A549 treated with Hydrocortisone at 1 μM for 4 hours (cell line): Measurements from ENCODE around the gene BMX. TPM values are rescaled to one million over a fixed set of nuclear protein-coding genes. Genes with fewer than 3 reads are reported as not detected.

Experiments used
- total RNA-seq: library from RNA; stranded (reverse); fragments of 200-300 nt; extraction: Qiagen RNA extraction; gene quantifications from 5 replicates; pipeline ENCODE4 v1.2.3, GENCODE V29; 2022

BMX gene
- total RNA-seq: 0.03 TPM in 1 of 5 replicates, not detected in the others

GRCh38 chrX:15500497-15500966, at the start of gene BMX:
TSS of gene BMX (plus strand) at chrX:15500807. CDS start at chrX:15508354, 7,547 bp downstream.

GRCh38 chrX:15493118-15493962, 7.3 kb upstream of the BMX start, which contains the start of gene PIR:
TSS of gene PIR (minus strand) at chrX:15493333. CDS start at chrX:15491257, 2,076 bp downstream.

DNA sequence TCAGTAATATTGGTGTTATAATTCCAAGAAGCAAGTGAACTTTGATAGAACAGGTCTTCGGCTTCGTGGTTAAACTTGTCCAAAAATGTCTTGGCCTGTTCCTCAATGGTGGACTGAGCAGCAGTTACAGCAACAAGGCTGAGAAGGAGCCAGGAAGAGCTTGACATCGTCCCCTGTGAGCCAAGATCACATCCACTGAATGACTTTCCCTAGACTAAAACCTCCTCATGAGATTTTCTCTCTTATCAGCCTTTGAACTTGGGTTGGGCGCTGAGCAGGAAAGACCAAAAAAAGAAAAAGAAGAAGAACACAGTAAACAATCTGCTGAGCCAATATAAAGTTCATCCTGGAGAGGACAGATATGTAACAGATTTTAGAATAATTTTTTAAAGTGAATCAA, 100.1 kb downstream of the BMX start, which contains the start of gene ACE2:
TSS of gene ACE2 (minus strand) at position 216 of the 400 bp plus-strand sequence. CDS start at position 167, 49 bp downstream.

Other genes with a start within 250 kb of the BMX start
- gene ASB9, start 230.7 kb upstream of the BMX start, total RNA-seq: 19.9 to 25.9 TPM (median 22.0 TPM) in 5 replicates
- gene ASB11, start 185.2 kb upstream of the BMX start, total RNA-seq: not detected in 5 replicates
- gene PIGA, start 165.3 kb upstream of the BMX start, total RNA-seq: 5.8 to 12.1 TPM (median 7.6 TPM) in 5 replicates
- 0.10 to 0.41 TPM (median 0.26 TPM) in 5 replicates for gene VEGFD, start 116.4 kb upstream of the BMX start, total RNA-seq
- gene PIR, start 7.5 kb upstream of the BMX start, total RNA-seq: 46.8 to 54.6 TPM (median 54.0 TPM) in 5 replicates
- gene ACE2, start 100.2 kb downstream of the BMX start, total RNA-seq: 0.05 to 0.06 TPM in 2 of 5 replicates, not detected in the others
- gene CLTRN, start 164.0 kb downstream of the BMX start, total RNA-seq: 0.65 to 0.86 TPM (median 0.81 TPM) in 5 replicates
- 2.2 to 2.9 TPM (median 2.7 TPM) in 5 replicates for gene CA5B, start 237.5 kb downstream of the BMX start, total RNA-seq